K562 (cell line): ENCODE data around the gene USP13. TPM values are rescaled to one million over a fixed set of nuclear protein-coding genes. Genes with fewer than 3 reads are reported as not detected.

ENCODE experiments used
- ATAC-seq: fragments of 200-7000 bp; cut with Tn5 transposase; 3 replicates; pipeline ENCODE4 v1.9.1; 2020; ENCODE audit warnings: moderate library complexity
- BruUV-seq: library from RNA; stranded (reverse); fragments of 400-500 nt; replicated peaks from 2 replicates; lab custom pipeline; 2021; lab: Mats Ljungman, UMichigan
- CTCF ChIA-PET: fragments of 300-600 bp; formaldehyde crosslinking; extraction: SDS; loops from one replicate; lab custom pipeline; 2021; ENCODE audit warnings: low intra/inter-chr PET ratio; lab: Yijun Ruan, JAX
- POLR2A ChIA-PET: fragments of 300-600, 350-650 bp; sonication (Branson Sonifier 250); formaldehyde crosslinking; extraction: SDS; loops from one replicate; lab custom pipeline; 2021; ENCODE audit warnings: antibody characterized with exemption, inconsistent platforms; lab: Yijun Ruan, JAX
- DNase-seq, 4 experiments: peaks; one replicate each; pipeline versions ENCODE4 v3.0.0 to v3.0.0-alpha.2; 2011 to 2018; ENCODE audit warnings: low spot score in 3 of 4, mixed read lengths in 3 of 4; ENCODE audit errors: extremely low read depth in 1 of 4
- FAIRE-seq: peaks from 2 replicates; lab custom pipeline; 2011; peaks lifted over from hg19 to GRCh38; lab: Jason Lieb, UNC
- H2AFZ ChIP-seq: 2 replicates; pipeline ENCODE4 v1.6.0; 2011; ENCODE audit warnings: low read depth, low read length, control low read depth, inconsistent platforms
- H3K27ac ChIP-seq: fragments of 200-600 bp; 3 replicates; pipeline ENCODE4 v1.8.0; 2011; ENCODE audit warnings: low read depth, mild to moderate bottlenecking, control low read depth, inconsistent platforms, low read length, moderate library complexity, mixed read lengths; ENCODE audit errors: extremely low read depth
- H3K27me3 ChIP-seq, 2 experiments: fragments of 300-600 bp in 1 of 2; 2 replicates in 1 of 2; 3 replicates in 1 of 2; pipeline versions ENCODE4 v1.6.0 to v1.8.0; 2011; ENCODE audit warnings: inconsistent platforms in 2 of 2, low read length in 2 of 2, mild to moderate bottlenecking in 1 of 2, mixed read lengths in 1 of 2, moderate library complexity in 1 of 2; ENCODE audit not compliant: control insufficient read depth in 2 of 2, insufficient read depth in 2 of 2
- H3K36me3 ChIP-seq: fragments of 300-600 bp; 3 replicates; pipeline ENCODE4 v1.8.0; 2011; ENCODE audit warnings: mild to moderate bottlenecking, low read length, inconsistent platforms; ENCODE audit not compliant: control insufficient read depth, insufficient read depth
- H3K4me1 ChIP-seq, 2 experiments: fragments of 200-600 bp in 1 of 2; replicated peaks in 1 of 2; 2 replicates in 1 of 2; 3 replicates in 1 of 2; pipeline versions ENCODE4 v1.5.1 to v1.8.0; 2011; ENCODE audit warnings: inconsistent platforms in 2 of 2, low read length in 2 of 2, mild to moderate bottlenecking in 1 of 2, mixed read lengths in 1 of 2, moderate library complexity in 1 of 2; ENCODE audit not compliant: control insufficient read depth in 2 of 2, insufficient read depth in 2 of 2
- H3K4me2 ChIP-seq: 2 replicates; pipeline ENCODE4 v1.6.1; 2011; ENCODE audit warnings: low read length, control low read depth, inconsistent platforms, mixed read lengths; ENCODE audit not compliant: insufficient read depth
- H3K4me3 ChIP-seq: fragments of 200-600 bp; sonication (generic), shearing (Covaris generic); 2 replicates; pipeline ENCODE4 v1.5.1; 2016; ENCODE audit warnings: control low read depth, inconsistent platforms
- H3K79me2 ChIP-seq: fragments of 200-600 bp; 3 replicates; pipeline ENCODE4 v1.8.0; 2011; ENCODE audit warnings: low read length, inconsistent platforms; ENCODE audit not compliant: control insufficient read depth, insufficient read depth
- H3K9ac ChIP-seq, 2 experiments: 2 replicates each; pipeline versions ENCODE4 v1.6.0 to v1.6.1; 2011; ENCODE audit warnings: low read depth in 2 of 2, low read length in 2 of 2, control low read depth in 1 of 2, inconsistent platforms in 1 of 2, mild to moderate bottlenecking in 1 of 2, mixed read lengths in 1 of 2; ENCODE audit not compliant: insufficient read depth in 1 of 2
- H3K9me1 ChIP-seq: one replicate; pipeline ENCODE4 v1.6.0; 2011; ENCODE audit warnings: inconsistent platforms, mild to moderate bottlenecking, low read length, moderate library complexity; ENCODE audit not compliant: control insufficient read depth, insufficient read depth
- H3K9me3 ChIP-seq: replicated peaks from 2 replicates; pipeline ENCODE4 v1.5.1; 2011; ENCODE audit warnings: low read depth, low read length, inconsistent platforms; ENCODE audit not compliant: control insufficient read depth, insufficient read depth
- H4K20me1 ChIP-seq: replicated peaks from 2 replicates; pipeline ENCODE4 v1.6.1; 2011; ENCODE audit warnings: low read length, inconsistent platforms, mixed read lengths; ENCODE audit not compliant: control insufficient read depth, insufficient read depth
- KDM2B ChIP-seq: fragments of 250-450 bp; sonication (Bioruptor Pico); IDR thresholded peaks from 2 replicates; pipeline ENCODE4 v1.8.0; 2021; ENCODE audit warnings: mild to moderate bottlenecking, moderate library complexity
- MEIS2 ChIP-seq: fragments of 450-650 bp; IDR thresholded peaks from 2 replicates; pipeline ENCODE4 v1.6.1; 2014; ENCODE audit warnings: mild to moderate bottlenecking; ENCODE audit not compliant: partially characterized antibody
- NCOA1 ChIP-seq: fragments of 450-650 bp; IDR thresholded peaks from 2 replicates; pipeline ENCODE4 v1.6.1; 2016; ENCODE audit warnings: low read depth
- RBM22 ChIP-seq: fragments of 200-400 bp; formaldehyde crosslinking; IDR thresholded peaks from 2 replicates; pipeline ENCODE4 v1.6.1; 2018; ENCODE audit warnings: low read length, low read depth; ENCODE audit not compliant: poor library complexity, severe bottlenecking
- SRSF9 ChIP-seq: fragments of 200-400 bp; formaldehyde crosslinking; IDR thresholded peaks from 2 replicates; pipeline ENCODE4 v1.6.1; 2017; ENCODE audit warnings: low read depth, low read length, borderline replicate concordance
- TAF7 ChIP-seq: fragments of 450-650 bp; IDR thresholded peaks from 2 replicates; pipeline ENCODE4 v1.6.1; 2016; ENCODE audit warnings: missing genetic modification characterization, missing compliant biosample characterization
- TFAM ChIP-seq: fragments of 250-450 bp; sonication (Bioruptor Pico); conservative IDR thresholded peaks from 2 replicates; pipeline ENCODE4 v1.5.0; 2021; ENCODE audit warnings: mild to moderate bottlenecking, moderate library complexity
- U2AF1 ChIP-seq: fragments of 200-400 bp; formaldehyde crosslinking; optimal IDR thresholded peaks from 2 replicates; pipeline ENCODE3; 2017; ENCODE audit warnings: mild to moderate bottlenecking, low read depth, low read length, moderate library complexity
- ZNF444 ChIP-seq: fragments of 250-450 bp; sonication (Bioruptor Pico); IDR thresholded peaks from 2 replicates; pipeline ENCODE4 v1.4.0; 2020; ENCODE audit warnings: mild to moderate bottlenecking, moderate library complexity
- ZNF696 ChIP-seq: fragments of 250-450 bp; sonication (Bioruptor Pico); conservative IDR thresholded peaks from 2 replicates; pipeline ENCODE4 v1.4.0; 2020; ENCODE audit warnings: mild to moderate bottlenecking, moderate library complexity
- WGBS: fragments of 100-300 bp; shearing (Covaris generic); methylation state at CpG from one replicate; pipeline ENCODE4 v1.1.6; 2016; ENCODE audit warnings: low coverage, mixed read lengths; ENCODE audit not compliant: insufficient coverage; ENCODE audit errors: missing lambda C conversion rate; 5-methylcytosine and 5-hydroxymethylcytosine counted together
- in situ Hi-C: fragments of 300-500 bp; cut with MboI; formaldehyde crosslinking; loops from 4 replicates; pipeline ENCODE4 v1.15.0; 2018; ENCODE audit warnings: inconsistent platforms, mixed read lengths
- intact Hi-C: fragments of 100-400 bp; cut with micrococcal nuclease; formaldehyde crosslinking; loops from 2 replicates; pipeline ENCODE4 v1.14.2; 2022
- polyA plus RNA-seq, 8 experiments: library from polyadenylated mRNA; depleted of rRNA in 4 of 8; stranded (reverse) in 5 of 8; unstranded in 3 of 8; fragments of >200 nt; fragmentation: Nextera tagmentation in 2 of 8; fragmentation: Illumina TruSeq in 1 of 8; extraction: Ambion mirVana in 2 of 8; extraction: Trizol in 1 of 8; gene quantifications; 2 replicates each; pipeline versions ENCODE4 v1.2.1 to v1.2.3, GENCODE V29; 2011 to 2014; ENCODE audit warnings: inconsistent platforms in 1 of 8, missing spikeins in 1 of 8
- total RNA-seq, 7 experiments: library from RNA; depleted of rRNA in 6 of 7; stranded (reverse); fragments of >200 nt in 6 of 7; fragmentation: Illumina TruSeq in 2 of 7; extraction: Trizol in 2 of 7; gene quantifications; 2 replicates each; pipeline versions ENCODE4 v1.2.1 to v1.2.3, GENCODE V29; 2011 to 2021; ENCODE audit warnings: low replicate concordance in 1 of 7

The USP13 gene
- total and polyA plus RNA-seq, 9 of the 15 experiments (the other 6 are each of a cell fraction or from before 2014, with no cell fraction given) = 0.11 to 2.3 (median 0.51) TPM

GRCh38 chr3:179730506-179730905 lies 77.7 kb downstream of the USP13 start:
- no peak for DNase-seq
- Histone ChIP-seq H3K27me3 (peaks cover 7 to 23% of the 10 kb centered on the region in 2 experiments), H3K4me1 (no peaks in the 10 kb centered on the region), H3K9ac (no peak overlapping the region), H3K4me2 (no peak overlapping the region), H3K27ac (no peak overlapping the region), H3K79me2 (no peaks in the 10 kb centered on the region), H3K9me3 (no peaks in the 10 kb centered on the region), H3K9me1 (no peaks in the 10 kb centered on the region), H3K4me3 (no peak overlapping the region), H4K20me1 (no peaks in the 10 kb centered on the region), H3K36me3 (no peaks in the 10 kb centered on the region), H2AFZ (no peak overlapping the region)
- intact Hi-C loops = no loop called here
- in situ Hi-C loops = no loop called here
- no TSS peak for BruUV-seq
- ATAC-seq = no peak
- FAIRE-seq = no peak
- ChIA-PET CTCF (no interaction called here), POLR2A (no interaction called here)
- peak; percentile 25 for TF ChIP-seq MEIS2
- TF ChIP-seq NCOA1 = no peak
- WGBS = 17% methylated on average over 3 of the region's 3 CpGs

- TF ChIP-seq RBM22 (no peak), KDM2B (no peak), U2AF1 (no peak), TAF7 (no peak), ZNF696 (CRISPR knock-in tag) (no peak), SRSF9 (no peak), TFAM (CRISPR knock-in tag) (no peak), ZNF444 (CRISPR knock-in tag) (no peak)
- H3K36me3 ChIP-seq = no peaks in the 10 kb centered on the region
- no TSS peak for BruUV-seq
Observed at GRCh38 chr3:179731544-179731943, 78.7 kb downstream of the USP13 start.

More at GRCh38 chr3:179731544-179731943, 78.7 kb downstream of the USP13 start:
- CTCF ChIA-PET = no interaction called here
- intact Hi-C loops = no loop called here
- no peak overlapping the region for H3K9ac ChIP-seq
- no peaks in the 10 kb centered on the region for H4K20me1 ChIP-seq
- POLR2A ChIA-PET = interaction anchor here (0.7 kb wide), 1 partner anchor 1693 kb away, joined by 3 read pairs; no protein-coding TSS in a partner anchor
- FAIRE-seq (no peak), ATAC-seq (no peak), DNase-seq (no peak)
- WGBS = 7% methylated on average over 9 of the region's 9 CpGs
- no peaks in the 10 kb centered on the region for H3K9me3 ChIP-seq
- no peak overlapping the region for H3K27ac ChIP-seq
- no peaks in the 10 kb centered on the region for H3K79me2 ChIP-seq
- H3K27me3 ChIP-seq = peaks cover 7 to 23% of the 10 kb centered on the region in 2 experiments
- in situ Hi-C loops = no loop called here
- H3K9me1 ChIP-seq = no peaks in the 10 kb centered on the region
- no peak overlapping the region for H3K4me3 ChIP-seq
- no peak overlapping the region for H3K4me2 ChIP-seq
- H3K4me1 ChIP-seq = no peaks in the 10 kb centered on the region
- no peak overlapping the region for H2AFZ ChIP-seq
